ENCODE results near the gene FN3K. TPM values are rescaled to one million over a fixed set of nuclear protein-coding genes. Genes with fewer than 3 reads are reported as not detected.

The FN3K gene
- total and polyA plus RNA-seq, 2 of the 13 experiments (the other 11 are each of a cell fraction or from before 2014, with no cell fraction given) = 3.5 to 12.2 TPM

DNA sequence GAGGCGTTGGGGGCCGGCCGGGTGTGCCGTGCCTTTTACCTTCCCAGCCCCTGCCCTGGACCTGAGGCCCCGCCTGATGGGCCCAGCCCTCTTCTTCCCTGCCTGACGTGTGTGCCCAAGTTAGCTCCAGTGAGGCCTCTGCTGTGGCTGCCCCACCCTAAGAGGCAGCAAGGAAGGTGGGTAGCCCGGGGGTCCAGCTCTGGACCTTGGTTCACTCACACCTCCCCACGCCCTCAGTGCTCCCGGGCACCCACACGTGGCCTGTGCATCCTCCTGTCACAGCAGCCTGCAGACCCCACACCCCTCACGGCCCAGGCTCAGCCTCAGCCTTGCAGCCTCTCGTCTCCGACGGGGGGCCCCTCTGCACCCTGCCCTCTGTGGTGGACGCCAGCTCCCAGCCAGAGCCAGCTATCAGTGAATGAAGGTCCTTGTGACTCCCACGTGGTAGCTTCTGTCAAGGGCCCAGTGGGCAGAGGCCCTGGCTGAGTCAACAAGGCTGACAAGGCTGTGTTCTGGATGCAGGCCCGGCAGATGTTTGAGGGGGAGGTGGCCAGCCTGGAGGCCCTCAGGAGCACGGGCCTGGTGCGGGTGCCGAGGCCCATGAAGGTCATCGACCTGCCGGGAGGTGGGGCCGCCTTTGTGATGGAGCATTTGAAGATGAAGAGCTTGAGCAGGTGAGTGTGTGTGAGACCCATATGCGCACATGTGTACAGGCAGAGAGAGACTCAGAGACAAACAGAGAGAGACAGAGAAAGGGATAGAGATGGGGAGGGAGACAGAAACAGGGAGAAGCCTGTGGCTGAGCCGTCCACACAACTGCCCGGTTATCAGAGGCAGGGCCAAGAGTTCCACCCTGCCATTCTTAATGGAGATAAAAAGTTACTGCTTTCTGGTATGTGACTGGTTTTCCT lies 2.8 kb downstream of the FN3K start (continued):
- TF ChIP-seq ZNF430 (CRISPR knock-in tag; IDR thresholded peaks at IDR 0.05) (peak; percentile 100), TMF1 (CRISPR knock-in tag; IDR thresholded peaks at IDR 0.05; ENCODE audit: low read depth) (peak; percentile 93), SP140L (CRISPR knock-in tag; IDR thresholded peaks at IDR 0.05; ENCODE audit: borderline replicate concordance) (peak; percentile 94; the same call in 1 of the 2 replicates), RCOR2 (CRISPR knock-in tag; IDR thresholded peaks at IDR 0.05) (peak; percentile 96), ZNF615 (CRISPR knock-in tag; IDR thresholded peaks at IDR 0.05; ENCODE audit: borderline replicate concordance) (no peak), SMYD3 (CRISPR knock-in tag; IDR thresholded peaks at IDR 0.05) (peak; percentile 97; the same call in 1 of the 2 replicates), POLR2A (IDR thresholded peaks at IDR 0.05; ENCODE audit: insufficient read depth in 1 of 2, low read depth in 2 of 2, low read length in 2 of 2) (peak in 1 of 2 experiments; percentile 49; a peak in 1 of 4 replicates), JARID2 (CRISPR knock-in tag; IDR thresholded peaks at IDR 0.05; ENCODE audit: insufficient replicate concordance) (peak; percentile 98), LCORL (IDR thresholded peaks at IDR 0.05) (no peak), LCORL (CRISPR knock-in tag; IDR thresholded peaks at IDR 0.05) (peak; percentile 99), FOXP1 (IDR thresholded peaks at IDR 0.05) (no peak), FOXP1 (CRISPR knock-in tag; IDR thresholded peaks at IDR 0.05) (peak; percentile 91), NRL (CRISPR knock-in tag; IDR thresholded peaks at IDR 0.05; ENCODE audit: borderline replicate concordance) (peak; percentile 100)
- TF ChIP-seq, protein P1, sequence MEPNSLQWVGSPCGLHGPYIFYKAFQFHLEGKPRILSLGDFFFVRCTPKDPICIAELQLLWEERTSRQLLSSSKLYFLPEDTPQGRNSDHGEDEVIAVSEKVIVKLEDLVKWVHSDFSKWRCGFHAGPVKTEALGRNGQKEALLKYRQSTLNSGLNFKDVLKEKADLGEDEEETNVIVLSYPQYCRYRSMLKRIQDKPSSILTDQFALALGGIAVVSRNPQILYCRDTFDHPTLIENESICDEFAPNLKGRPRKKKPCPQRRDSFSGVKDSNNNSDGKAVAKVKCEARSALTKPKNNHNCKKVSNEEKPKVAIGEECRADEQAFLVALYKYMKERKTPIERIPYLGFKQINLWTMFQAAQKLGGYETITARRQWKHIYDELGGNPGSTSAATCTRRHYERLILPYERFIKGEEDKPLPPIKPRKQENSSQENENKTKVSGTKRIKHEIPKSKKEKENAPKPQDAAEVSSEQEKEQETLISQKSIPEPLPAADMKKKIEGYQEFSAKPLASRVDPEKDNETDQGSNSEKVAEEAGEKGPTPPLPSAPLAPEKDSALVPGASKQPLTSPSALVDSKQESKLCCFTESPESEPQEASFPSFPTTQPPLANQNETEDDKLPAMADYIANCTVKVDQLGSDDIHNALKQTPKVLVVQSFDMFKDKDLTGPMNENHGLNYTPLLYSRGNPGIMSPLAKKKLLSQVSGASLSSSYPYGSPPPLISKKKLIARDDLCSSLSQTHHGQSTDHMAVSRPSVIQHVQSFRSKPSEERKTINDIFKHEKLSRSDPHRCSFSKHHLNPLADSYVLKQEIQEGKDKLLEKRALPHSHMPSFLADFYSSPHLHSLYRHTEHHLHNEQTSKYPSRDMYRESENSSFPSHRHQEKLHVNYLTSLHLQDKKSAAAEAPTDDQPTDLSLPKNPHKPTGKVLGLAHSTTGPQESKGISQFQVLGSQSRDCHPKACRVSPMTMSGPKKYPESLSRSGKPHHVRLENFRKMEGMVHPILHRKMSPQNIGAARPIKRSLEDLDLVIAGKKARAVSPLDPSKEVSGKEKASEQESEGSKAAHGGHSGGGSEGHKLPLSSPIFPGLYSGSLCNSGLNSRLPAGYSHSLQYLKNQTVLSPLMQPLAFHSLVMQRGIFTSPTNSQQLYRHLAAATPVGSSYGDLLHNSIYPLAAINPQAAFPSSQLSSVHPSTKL (CRISPR knock-in tag; IDR thresholded peaks at IDR 0.05) = peak; percentile 97
- TF ChIP-seq, protein P2, sequence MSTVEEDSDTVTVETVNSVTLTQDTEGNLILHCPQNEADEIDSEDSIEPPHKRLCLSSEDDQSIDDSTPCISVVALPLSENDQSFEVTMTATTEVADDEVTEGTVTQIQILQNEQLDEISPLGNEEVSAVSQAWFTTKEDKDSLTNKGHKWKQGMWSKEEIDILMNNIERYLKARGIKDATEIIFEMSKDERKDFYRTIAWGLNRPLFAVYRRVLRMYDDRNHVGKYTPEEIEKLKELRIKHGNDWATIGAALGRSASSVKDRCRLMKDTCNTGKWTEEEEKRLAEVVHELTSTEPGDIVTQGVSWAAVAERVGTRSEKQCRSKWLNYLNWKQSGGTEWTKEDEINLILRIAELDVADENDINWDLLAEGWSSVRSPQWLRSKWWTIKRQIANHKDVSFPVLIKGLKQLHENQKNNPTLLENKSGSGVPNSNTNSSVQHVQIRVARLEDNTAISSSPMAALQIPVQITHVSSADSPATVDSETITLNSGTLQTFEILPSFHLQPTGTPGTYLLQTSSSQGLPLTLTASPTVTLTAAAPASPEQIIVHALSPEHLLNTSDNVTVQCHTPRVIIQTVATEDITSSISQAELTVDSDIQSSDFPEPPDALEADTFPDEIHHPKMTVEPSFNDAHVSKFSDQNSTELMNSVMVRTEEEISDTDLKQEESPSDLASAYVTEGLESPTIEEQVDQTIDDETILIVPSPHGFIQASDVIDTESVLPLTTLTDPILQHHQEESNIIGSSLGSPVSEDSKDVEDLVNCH (CRISPR knock-in tag; IDR thresholded peaks at IDR 0.05) = peak; percentile 91; the same call in 1 of the 2 replicates
- TF ChIP-seq, protein P3, sequence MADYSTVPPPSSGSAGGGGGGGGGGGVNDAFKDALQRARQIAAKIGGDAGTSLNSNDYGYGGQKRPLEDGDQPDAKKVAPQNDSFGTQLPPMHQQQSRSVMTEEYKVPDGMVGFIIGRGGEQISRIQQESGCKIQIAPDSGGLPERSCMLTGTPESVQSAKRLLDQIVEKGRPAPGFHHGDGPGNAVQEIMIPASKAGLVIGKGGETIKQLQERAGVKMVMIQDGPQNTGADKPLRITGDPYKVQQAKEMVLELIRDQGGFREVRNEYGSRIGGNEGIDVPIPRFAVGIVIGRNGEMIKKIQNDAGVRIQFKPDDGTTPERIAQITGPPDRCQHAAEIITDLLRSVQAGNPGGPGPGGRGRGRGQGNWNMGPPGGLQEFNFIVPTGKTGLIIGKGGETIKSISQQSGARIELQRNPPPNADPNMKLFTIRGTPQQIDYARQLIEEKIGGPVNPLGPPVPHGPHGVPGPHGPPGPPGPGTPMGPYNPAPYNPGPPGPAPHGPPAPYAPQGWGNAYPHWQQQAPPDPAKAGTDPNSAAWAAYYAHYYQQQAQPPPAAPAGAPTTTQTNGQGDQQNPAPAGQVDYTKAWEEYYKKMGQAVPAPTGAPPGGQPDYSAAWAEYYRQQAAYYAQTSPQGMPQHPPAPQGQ (CRISPR knock-in tag; IDR thresholded peaks at IDR 0.05; ENCODE audit: borderline replicate concordance) = no peak
- TF ChIP-seq, protein P4, sequence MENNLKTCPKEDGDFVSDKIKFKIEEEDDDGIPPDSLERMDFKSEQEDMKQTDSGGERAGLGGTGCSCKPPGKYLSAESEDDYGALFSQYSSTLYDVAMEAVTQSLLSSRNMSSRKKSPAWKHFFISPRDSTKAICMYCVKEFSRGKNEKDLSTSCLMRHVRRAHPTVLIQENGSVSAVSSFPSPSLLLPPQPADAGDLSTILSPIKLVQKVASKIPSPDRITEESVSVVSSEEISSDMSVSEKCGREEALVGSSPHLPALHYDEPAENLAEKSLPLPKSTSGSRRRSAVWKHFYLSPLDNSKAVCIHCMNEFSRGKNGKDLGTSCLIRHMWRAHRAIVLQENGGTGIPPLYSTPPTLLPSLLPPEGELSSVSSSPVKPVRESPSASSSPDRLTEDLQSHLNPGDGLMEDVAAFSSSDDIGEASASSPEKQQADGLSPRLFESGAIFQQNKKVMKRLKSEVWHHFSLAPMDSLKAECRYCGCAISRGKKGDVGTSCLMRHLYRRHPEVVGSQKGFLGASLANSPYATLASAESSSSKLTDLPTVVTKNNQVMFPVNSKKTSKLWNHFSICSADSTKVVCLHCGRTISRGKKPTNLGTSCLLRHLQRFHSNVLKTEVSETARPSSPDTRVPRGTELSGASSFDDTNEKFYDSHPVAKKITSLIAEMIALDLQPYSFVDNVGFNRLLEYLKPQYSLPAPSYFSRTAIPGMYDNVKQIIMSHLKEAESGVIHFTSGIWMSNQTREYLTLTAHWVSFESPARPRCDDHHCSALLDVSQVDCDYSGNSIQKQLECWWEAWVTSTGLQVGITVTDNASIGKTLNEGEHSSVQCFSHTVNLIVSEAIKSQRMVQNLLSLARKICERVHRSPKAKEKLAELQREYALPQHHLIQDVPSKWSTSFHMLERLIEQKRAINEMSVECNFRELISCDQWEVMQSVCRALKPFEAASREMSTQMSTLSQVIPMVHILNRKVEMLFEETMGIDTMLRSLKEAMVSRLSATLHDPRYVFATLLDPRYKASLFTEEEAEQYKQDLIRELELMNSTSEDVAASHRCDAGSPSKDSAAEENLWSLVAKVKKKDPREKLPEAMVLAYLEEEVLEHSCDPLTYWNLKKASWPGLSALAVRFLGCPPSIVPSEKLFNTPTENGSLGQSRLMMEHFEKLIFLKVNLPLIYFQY (CRISPR knock-in tag; IDR thresholded peaks at IDR 0.05; ENCODE audit: borderline replicate concordance) = peak; percentile 99
